Cardiac muscle cell (in vitro differentiated cells and primary cell): ENCODE data around the gene RPS6KA6. TPM values are rescaled to one million over a fixed set of nuclear protein-coding genes. Genes with fewer than 3 reads are reported as not detected.
"Not testable (repeated sequence)": the region's sequence is repeated elsewhere in the genome, so short reads cannot be mapped to it uniquely, and the experiment has no call there.

Source experiments
- DNase-seq, 2 donors: peaks; one replicate each; pipeline versions ENCODE4 v3.0.0 to v3.0.0-alpha.2; 2010 to 2017; ENCODE audit warnings: low read depth in 1 of 2, low spot score in 1 of 2
- H3K27ac ChIP-seq: fragments of 200-600 bp; sonication (generic); 2 replicates; pipeline ENCODE4 v1.5.1; 2016
- H3K27me3 ChIP-seq: fragments of 200-600 bp; sonication (generic); 2 replicates; pipeline ENCODE4 v1.6.0; 2016; ENCODE audit warnings: control low read depth
- H3K36me3 ChIP-seq: fragments of 200-600 bp; sonication (generic); 2 replicates; pipeline ENCODE4 v1.5.1; 2016; ENCODE audit warnings: control low read depth
- H3K4me1 ChIP-seq: fragments of 200-600 bp; sonication (generic); 2 replicates; pipeline ENCODE4 v1.8.1; 2017; ENCODE audit warnings: low read depth, mild to moderate bottlenecking, mixed run types
- H3K4me3 ChIP-seq: fragments of 200-600 bp; sonication (generic); 2 replicates; pipeline ENCODE4 v1.5.1; 2016; ENCODE audit warnings: mild to moderate bottlenecking
- H3K9me3 ChIP-seq: fragments of 200-600 bp; sonication (generic); 2 replicates; pipeline ENCODE4 v1.5.1; 2017; ENCODE audit warnings: low read depth, mild to moderate bottlenecking, control low read depth
- polyA plus RNA-seq: library from polyadenylated mRNA; unstranded; fragments of >200 nt; fragmentation: Nextera tagmentation; extraction: Ambion mirVana; gene quantifications from 2 replicates; pipeline ENCODE4 v1.2.1, GENCODE V29; 2016
- total RNA-seq: library from RNA; depleted of rRNA; stranded (reverse); fragments of >200 nt; gene quantifications from 2 replicates; pipeline ENCODE4 v1.2.3, GENCODE V29; 2016
- TF ChIP-seq, protein P1 (sequence below): IDR thresholded peaks from 2 replicates; pipeline ENCODE4 v1.5.1; 2012; ENCODE audit warnings: low read depth, mild to moderate bottlenecking, low read length

RPS6KA6 gene
- total and polyA plus RNA-seq, 2 experiments from 2014 or later, result 1.4 to 3.3 TPM

DNA sequence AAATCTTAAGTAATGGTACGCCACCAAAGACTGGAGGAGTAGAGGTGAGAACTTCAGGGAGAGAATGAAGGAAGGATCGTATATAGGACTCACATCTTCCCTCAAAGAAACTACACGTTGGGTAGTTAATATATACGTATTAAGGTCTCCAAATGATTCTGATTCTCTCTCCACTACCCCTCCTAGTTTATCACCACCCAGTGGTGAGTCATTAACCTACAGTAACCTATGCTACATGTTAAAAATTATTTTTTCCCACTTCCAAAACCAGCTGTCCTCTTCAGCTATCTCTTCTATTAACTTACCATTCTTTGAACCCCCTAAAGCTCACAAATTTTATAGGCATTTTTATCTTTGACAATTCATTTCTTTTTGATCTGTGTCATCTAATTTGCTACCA is 69.7 kb downstream of the RPS6KA6 start:
- Histone ChIP-seq H3K27ac (no peak overlapping the region), H3K27me3 (no peaks in the 10 kb centered on the region), H3K4me3 (no peak overlapping the region), H3K9me3 (no peaks in the 10 kb centered on the region), H3K36me3 (no peaks in the 10 kb centered on the region), H3K4me1 (no peaks in the 10 kb centered on the region)
- no peak for DNase-seq
- TF ChIP-seq, protein P1, sequence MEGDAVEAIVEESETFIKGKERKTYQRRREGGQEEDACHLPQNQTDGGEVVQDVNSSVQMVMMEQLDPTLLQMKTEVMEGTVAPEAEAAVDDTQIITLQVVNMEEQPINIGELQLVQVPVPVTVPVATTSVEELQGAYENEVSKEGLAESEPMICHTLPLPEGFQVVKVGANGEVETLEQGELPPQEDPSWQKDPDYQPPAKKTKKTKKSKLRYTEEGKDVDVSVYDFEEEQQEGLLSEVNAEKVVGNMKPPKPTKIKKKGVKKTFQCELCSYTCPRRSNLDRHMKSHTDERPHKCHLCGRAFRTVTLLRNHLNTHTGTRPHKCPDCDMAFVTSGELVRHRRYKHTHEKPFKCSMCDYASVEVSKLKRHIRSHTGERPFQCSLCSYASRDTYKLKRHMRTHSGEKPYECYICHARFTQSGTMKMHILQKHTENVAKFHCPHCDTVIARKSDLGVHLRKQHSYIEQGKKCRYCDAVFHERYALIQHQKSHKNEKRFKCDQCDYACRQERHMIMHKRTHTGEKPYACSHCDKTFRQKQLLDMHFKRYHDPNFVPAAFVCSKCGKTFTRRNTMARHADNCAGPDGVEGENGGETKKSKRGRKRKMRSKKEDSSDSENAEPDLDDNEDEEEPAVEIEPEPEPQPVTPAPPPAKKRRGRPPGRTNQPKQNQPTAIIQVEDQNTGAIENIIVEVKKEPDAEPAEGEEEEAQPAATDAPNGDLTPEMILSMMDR, result no peak

DNA sequence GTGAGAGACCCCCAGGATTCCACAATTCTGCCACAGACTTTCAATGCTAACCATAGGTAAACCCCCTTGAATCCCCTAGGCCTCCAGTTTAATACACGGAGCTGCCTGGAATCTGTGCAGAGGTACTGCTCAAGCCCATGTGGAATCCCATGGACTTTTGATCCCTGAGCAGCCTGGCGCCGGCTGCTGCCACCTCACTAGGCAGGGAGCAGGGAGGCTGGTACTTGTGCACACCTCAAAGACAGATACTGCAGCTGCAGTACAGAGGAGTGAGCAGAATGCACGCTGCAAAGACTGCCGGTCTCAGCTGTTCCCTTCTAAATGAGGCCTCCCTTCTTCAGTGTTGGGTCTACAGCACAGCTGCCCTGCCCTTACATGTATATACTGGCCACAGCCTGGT is 79.4 kb downstream of the RPS6KA6 start:
- no peak for DNase-seq

DNA sequence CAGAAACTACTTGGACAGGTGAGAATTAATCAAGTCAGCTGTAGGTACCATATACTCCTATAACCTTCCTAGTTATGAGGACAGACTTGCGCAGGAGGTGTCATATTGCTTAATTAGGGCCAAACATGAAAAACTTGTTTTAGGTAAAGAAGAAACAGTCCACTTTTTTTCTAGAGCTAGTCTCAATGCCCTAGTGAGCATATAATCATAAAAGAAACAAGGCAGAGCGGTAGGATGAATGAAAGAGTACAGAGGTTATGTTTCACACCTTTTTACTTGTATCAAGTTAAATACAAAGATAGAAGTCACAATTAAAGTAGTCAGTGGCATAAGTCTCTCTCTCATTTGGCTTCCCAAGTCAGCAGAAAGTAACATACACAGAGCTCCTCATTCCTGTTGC is 88.9 kb downstream of the RPS6KA6 start:
- TF ChIP-seq, protein P1, result no peak
- peaks cover 2% of the 10 kb centered on the region for H3K36me3 ChIP-seq
- H3K9me3 ChIP-seq, result no peaks in the 10 kb centered on the region
- no peaks in the 10 kb centered on the region for H3K4me1 ChIP-seq
- no peak overlapping the region for H3K4me3 ChIP-seq
- H3K27ac ChIP-seq, result no peak overlapping the region
- no peaks in the 10 kb centered on the region for H3K27me3 ChIP-seq
- no peak for DNase-seq

More for the DNA sequence above, 79.4 kb downstream of the RPS6KA6 start:
- no peaks in the 10 kb centered on the region for H3K4me1 ChIP-seq
- no peak overlapping the region for H3K4me3 ChIP-seq
- no peak overlapping the region for H3K27ac ChIP-seq
- H3K27me3 ChIP-seq, result no peaks in the 10 kb centered on the region
- TF ChIP-seq, protein P1, result no peak
- H3K36me3 ChIP-seq, result peaks cover 2% of the 10 kb centered on the region
- H3K9me3 ChIP-seq, result no peaks in the 10 kb centered on the region

DNA sequence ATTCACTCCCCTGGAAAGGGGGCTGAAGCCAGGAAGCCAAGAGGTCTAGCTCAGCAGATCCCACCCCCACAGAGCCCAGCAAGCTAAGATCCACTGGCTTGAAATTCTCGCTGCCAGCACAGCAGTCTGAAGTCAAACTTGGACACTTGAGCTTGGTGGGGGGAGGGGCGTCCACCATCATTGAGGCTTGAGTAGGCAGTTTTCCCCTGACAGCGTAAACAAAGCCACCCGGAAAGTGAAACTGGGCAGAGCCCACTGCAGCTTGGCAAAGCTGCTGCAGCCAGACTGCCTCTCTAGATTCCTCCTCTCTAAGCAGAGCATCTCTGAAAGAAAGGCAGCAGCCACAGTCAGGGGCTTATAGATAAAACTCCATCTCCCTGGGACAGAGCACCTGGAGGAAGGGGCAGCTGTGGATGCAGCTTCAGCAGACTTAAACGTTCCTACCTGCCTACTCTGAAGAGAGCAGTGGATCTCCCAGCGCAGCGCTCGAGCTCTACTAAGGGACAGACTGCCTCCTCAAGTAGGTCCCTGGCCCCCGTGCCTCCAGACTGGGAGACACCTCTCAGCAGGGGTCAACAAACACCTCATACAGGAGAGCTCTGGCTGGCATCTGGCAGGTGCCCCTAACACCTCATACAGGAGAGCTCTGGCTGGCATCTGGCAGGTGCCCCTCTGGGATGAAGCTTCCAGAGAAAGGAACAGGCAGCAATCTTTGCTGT is 108.4 kb downstream of the RPS6KA6 start:
- H3K4me1 ChIP-seq, H3K4me3 ChIP-seq, H3K36me3 ChIP-seq, H3K9me3 ChIP-seq, H3K27ac ChIP-seq, H3K27me3 ChIP-seq: not testable (repeated sequence)
- peak in 1 of 2 donors; percentile 7 for DNase-seq

DNA sequence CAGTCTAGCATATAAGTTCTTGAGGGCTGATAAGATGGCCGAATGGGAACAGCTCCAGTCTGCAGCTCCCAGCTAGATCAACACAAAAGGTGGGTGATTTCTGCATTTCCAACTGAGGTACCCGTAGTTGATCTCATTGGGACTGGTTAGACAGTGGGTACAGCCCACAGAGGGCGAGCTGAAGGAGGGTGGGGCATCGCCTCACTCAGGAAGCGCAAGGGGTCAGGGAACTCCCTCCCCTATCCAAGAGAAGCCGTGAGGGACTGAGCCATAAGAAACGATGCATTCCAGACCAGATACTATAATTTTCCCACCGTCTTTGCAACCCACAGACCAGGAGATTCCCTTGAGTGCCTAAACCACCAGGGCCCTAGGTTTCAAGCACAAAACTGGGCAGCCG is 109.0 kb downstream of the RPS6KA6 start:
- no peaks in the 10 kb centered on the region for H3K4me1 ChIP-seq
- TF ChIP-seq, protein P1, result no peak
- H3K36me3 ChIP-seq, result no peaks in the 10 kb centered on the region
- no peak overlapping the region for H3K27ac ChIP-seq
- H3K9me3 ChIP-seq, result no peaks in the 10 kb centered on the region
- no peak for DNase-seq
- H3K4me3 ChIP-seq, result no peak overlapping the region
- H3K27me3 ChIP-seq, result no peaks in the 10 kb centered on the region

DNA sequence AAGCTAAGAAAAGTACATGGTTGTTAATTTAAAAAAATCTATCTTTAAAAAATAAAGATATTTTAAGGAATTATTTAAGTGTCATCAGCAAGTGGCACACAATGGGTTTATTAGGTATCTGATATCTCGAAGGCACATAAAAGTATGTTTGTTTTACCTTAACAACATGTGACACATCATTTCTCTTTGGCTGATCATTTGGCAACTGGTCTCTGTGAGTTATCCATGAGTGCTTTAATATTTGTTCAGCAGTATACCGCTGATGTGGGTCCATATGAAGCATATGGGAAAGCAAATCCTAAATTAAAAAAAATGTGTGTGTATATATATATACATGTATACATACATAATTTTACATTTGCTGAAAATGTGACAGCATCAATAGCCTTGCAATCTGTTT is 123.2 kb downstream of the RPS6KA6 start:
- Histone ChIP-seq H3K4me3 (no peak overlapping the region), H3K27me3 (no peaks in the 10 kb centered on the region), H3K27ac (no peak overlapping the region), H3K36me3 (no peaks in the 10 kb centered on the region), H3K9me3 (peaks cover 2% of the 10 kb centered on the region), H3K4me1 (no peaks in the 10 kb centered on the region)
- no peak for DNase-seq
- TF ChIP-seq, protein P1, result no peak
